ENCODE results near the gene PINK1.

PINK1 gene

DNA sequence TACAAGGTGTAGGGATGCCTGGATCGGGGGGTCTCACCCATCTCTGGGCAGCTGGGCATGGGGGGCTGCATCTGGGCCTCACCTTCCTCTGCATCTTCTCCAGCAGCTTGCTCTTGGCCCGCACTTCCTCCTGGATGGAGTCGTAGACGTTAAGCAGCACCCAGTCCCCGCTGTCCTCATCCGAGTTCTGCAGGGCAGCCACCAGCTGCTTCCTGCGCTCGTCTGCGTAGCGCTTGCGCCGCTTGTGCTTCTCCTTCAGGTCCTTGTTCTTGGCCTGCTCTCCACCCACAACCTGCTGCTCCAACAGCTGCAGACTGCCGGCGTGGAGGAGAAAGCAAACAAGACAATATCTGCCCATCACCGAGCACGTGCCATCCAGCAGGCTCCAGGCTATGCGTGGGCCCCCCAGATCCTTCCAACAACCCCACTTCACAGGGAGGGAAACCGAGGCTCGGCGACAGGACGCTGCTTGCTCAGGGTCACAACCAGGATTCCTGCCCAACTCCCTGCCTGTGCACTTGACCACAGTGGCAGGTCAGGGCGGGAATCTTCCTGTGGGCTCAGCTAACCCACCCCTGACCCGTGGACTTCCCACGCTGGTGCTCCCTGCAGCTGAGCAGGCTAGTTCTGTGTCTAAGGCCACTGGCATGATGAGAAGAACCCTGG lies 49.4 kb downstream of the PINK1 start:
- DNase-seq (ENCODE audit: low spot score), result no peak

DNA sequence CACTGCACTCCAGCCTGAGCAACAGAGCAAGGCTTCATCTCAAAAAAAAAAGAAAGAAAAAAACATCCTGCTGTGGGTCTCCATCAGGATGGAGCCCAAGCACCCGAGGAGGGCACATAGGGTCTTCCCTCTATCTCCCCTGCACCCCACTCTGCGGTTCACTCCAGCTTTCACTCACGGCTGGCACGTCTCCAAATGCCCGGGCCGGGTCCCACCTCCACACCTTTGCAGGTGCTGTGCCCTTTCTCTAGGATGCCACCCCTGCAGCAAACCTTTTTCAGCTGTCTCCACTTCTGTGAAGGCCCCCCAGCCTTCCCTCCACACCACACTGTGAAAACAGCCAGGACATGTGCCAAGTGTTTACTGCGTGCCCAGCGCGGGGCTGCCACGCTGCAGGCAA lies 50.4 kb downstream of the PINK1 start:
- no peak for DNase-seq (ENCODE audit: low spot score)

DNA sequence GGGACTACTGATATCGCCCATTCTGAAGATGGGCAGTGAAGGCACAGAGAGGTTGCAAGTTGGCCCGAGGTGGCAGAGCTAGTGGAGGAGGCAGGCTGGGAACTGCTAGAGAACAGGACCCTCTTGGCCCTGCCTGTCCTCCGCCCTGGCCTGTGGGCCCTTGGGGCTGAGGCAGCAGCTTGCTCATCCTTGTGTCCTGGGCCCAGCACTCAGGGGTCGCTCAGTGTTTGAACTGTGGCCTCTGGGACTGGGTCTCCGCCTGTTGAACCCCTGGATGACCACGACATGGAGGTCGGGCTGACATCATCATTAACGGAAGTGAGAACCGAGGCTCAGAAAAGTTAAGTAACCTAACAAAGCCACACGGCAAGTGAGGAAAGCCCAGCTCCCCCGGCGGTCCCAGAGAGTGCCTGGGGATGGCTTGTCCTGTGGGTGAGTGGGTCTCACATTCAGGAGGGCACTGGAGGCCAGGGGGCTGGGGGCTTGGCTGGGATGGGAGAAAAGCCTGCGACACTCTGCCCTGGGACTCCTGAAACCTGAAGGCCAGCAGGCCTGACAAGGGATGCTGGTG lies 50.9 kb downstream of the PINK1 start:
- DNase-seq (ENCODE audit: low spot score), result no peak

DNA sequence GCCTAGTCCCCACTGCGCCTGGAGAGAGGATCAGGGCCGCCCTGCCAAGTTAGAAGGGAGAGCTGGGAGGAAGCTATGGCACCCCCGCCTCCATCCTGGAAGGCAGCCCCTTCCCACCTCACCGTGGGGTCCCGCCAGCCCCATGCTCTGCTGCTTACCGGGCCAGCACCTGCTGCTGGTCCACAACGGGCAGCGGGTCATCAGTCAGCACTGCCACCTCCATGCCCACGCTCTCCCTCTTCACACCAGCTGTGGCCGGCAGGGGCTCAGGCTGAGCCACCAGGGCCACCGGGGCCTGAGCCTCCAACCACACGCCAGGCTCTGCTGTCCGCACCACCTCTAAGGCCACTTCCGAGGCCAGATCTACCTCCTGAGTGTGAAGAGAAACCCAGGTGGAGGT lies 51.4 kb downstream of the PINK1 start:
- DNase-seq (ENCODE audit: low spot score), result no peak

DNA sequence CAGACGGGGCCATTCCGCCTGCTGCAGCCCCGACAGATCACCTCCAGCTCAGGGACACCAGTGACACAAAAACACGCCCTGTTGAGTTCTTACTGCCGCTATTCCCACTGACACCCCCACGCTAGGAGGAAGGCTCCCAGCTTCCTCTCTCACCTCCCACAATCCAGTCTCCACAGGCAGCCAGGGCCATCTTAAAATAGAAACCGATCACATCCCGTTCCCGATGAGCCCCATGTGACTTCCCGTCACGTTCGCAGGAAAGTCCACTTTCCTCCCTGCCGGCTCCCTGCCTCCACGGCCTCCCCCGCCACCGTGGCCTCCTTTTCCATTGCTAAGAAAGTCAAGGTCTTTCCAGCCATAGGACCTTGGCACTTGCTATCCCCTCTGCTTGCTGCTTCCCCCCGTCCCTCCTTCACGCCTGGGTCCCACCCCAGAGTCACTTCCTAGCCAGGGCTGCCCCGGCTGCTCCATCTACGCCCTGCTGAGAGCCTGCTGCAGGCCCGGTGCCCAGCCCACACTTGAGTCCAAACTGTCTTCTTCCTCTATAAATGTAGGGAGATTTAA lies 51.9 kb downstream of the PINK1 start:
- DNase-seq (ENCODE audit: low spot score), result no peak

DNA sequence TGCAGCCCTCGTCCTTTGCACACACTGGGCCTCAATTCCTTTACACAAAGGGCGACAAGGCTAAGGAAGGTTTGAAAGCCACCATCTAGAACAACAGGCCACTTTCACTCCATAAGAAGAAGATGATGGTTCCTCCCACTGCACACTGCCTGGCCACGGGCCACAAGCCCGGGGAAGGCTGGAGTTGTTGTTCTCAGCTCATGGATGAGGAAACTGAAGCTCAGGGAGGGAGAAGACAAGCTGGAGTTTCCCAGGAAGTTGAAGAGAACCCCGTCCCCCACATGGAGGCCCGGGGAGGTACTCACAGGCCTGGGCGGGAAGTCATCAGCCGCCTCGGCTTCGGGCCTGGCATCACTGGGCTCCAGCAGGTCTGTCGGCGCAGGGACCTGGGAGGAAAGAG lies 52.5 kb downstream of the PINK1 start:
- DNase-seq (ENCODE audit: low spot score), result no peak

DNA sequence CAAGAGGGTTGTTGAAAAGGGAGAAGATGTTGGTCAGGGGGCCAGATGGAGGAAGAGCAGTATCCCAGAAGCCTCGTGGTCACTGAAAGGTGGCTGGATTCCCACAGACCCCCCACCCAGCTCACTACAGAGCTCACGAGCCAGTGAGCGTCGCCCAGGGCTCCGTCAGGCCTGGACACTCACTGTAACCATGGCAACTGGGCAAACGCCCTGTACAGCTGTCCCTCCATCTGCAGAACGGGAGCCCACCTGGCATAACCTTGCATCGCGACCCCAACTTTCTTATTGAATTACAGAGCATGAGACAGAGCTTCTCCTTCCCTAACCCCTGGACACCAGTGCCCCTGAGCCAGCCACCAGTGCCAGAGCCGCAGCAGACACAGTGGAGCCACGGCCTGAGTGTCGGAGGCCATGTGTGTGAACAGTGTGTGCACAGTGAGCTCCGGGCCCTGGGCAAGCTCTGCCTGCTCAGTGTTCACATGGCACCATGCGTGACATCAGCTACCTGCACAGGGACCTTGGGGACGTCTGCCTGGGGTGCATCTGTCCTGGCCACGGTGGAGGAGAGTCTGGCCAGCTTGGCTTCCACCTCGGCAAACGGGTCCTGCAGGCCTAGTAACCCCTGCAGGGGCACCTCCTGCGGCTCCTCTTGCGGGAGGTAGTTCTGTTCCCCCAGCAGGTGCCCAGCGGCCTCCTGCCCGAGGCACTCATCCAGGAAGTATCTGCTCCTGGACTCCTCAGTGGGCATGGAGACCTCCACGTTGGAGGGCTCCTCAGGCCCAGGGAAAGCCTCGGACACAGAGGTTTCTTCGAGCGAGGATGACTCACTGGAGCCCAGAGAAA lies 53.8 kb downstream of the PINK1 start:
- DNase-seq (ENCODE audit: low spot score), result no peak

DNA sequence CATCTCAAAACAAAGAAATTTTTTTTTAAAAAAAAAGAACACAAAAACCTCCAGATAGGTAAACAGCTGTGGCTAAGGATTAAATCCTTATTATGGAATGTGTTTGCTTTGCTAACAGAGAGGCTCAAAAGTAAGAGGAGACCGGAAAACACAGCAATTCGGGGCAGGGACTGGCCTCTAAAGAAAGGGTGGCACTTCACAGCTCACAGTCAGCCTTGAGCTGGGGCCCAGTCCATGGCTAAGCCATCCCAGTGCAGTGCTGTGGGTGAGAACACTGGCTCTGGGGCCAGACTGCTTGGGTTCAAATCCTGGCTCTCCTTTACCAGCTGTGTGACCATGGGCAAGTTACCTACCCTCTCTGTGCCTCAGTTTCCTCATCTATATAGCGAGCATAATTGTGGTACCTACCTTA lies 56.4 kb downstream of the PINK1 start:
- DNase-seq (ENCODE audit: low spot score), result no peak

DNA sequence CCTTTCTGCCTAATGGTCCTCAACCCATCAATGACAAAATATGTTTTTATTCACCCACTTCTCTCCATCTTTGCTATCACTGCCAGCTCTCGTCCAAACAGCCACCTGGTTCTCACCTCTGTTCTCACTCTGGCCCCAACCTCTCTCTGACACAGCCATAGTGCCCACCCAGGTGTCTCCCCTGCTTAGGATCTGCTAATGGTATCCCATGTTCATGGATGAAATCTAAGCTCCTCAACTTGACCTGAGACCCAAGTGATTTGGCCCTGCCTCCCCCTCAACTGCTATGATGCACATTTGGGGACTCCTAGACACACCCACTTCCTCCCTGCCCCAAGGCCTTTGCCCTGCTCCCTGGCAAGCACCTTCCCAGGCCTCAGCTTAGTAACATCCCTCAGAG lies 58.6 kb downstream of the PINK1 start:
- DNase-seq (ENCODE audit: low spot score), result no peak

DNA sequence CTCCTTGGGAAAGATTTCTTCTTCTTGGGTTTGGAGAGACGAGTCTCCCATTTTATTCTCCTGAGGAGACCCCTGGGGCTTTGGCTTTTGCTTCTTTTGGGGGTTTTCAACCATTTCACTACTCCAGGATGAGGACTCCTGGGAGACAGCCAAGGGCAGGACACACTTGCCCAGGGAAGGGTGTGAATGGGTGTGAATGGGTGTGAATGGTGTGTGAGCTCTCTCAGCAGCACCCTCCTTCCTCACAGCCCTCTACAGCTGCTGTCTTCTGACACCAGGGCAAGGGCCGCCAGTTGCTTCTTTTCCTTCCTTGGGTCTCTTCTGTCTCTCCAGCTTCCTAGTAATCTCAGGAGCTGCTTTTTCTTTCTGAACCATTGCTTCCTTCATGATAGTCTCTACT lies 60.4 kb downstream of the PINK1 start:
- no peak for DNase-seq (ENCODE audit: low spot score)

DNA sequence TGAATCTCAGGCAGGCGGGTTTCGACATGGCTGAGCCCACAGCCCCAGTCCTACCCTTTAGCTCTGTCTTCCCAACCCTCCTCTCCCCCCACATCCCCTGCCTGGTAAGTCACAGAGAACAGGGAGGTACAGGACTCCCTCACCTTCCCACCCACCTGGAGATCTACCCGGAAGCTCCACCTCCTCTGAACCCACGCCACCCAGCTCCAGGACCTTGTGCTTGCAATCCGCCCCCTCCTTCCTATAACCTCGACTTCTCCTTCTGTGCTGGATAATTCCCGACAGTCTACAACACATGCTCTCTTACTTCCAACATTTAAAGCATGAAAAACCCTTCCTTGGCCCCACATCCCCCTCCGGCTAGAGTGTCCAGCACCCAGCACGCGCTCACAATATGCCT lies 62.3 kb downstream of the PINK1 start:
- DNase-seq (ENCODE audit: low spot score), result no peak

DNA sequence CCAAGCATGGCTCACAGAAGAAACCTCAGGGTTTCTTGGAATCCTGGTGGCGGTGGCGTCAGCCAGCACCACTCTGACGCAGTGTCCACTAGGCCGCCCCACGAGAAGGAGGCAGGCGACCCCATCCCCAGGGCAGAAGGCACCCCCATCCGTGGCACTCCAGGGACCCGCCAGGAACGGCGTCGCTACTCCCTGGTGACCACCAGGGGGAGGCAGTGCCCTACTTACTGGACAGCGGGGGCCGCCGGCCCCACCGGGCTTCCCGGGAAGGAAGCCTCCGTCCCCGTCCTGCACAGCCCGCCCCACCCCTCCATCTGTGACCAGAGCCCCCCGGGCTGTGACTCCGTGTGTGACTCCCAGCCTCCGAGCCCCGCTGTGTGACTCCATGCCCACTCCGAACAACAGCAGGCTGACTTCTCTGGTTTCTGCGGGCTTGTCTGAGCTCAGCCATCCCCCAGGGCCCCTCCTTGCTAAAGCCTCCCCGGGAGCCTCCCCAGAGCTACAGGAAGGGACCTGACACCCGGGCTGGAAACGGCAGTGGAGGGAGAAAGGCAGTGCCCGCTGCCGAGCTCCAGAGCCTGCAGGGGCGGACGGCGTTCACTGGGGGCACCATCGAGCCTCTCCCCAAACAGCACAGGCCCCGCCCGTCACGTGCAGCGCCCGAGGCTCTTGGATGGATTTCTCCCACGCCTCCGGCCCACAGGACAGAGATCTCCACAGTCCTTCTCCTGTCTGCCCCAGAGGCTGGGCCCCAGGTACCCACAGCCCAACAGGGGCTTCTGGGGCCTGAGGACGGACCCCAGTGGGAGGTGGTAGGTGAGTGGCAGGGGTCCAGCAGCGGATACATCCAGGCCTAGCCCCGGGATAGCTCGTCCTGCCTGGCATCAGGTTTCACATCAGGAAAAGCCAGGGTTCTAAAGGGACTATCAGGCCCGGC lies 63.4 kb downstream of the PINK1 start:
- peak; percentile 64 for DNase-seq (ENCODE audit: low spot score)

DNA sequence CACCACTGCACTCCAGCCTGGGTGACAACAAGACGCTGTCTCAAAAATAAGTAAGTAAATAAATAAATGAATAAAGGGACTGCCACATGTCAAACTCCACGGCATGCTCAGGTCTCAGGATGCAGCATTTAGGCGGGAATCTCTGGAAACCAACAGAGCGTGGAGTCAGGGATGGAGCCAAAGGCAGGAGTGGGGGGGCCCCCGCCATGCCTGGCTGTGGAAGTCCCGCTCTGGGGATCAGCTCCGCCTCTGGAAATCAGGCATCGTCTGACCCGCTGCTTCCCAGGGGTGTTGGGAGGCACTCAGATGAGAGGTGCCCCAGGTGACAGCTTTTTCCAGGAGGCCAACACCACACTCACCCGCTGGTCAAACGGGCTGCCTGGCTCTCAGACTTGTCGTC lies 64.3 kb downstream of the PINK1 start:
- DNase-seq (ENCODE audit: low spot score), result no peak

DNA sequence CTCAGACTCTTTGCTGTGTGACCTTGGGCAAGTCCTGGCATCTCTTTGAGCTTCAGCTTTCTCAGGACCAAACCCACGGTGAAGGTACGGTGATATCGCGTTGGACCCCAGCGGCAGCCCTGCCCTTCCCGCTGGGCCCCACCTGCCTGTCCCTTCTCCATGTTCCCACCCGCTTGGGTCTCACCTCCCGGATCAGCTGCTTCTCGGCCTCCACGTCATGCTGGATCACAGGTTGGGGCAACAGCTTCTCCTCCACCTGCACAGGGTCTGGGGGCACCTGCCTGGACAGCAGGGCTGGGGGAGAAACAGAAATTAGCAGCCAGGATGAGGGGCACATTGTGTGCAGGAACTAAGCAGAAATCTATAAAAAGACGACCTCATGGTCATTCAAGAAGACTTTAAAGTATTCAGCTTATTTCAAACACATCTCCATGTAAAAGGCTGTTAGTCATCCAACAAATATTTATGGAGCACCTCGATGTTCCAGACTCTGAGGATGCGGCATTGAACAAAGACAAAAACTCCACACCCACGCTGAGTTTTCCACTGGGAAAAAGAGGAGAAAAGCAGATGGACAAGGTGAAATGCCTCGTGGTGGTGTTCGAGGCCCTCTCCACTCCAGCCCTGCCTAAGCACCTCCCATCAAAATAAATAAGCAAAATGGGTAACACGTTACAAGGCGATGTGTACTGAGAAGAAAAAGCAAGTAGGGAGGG lies 65.1 kb downstream of the PINK1 start:
- DNase-seq (ENCODE audit: low spot score), result no peak

DNA sequence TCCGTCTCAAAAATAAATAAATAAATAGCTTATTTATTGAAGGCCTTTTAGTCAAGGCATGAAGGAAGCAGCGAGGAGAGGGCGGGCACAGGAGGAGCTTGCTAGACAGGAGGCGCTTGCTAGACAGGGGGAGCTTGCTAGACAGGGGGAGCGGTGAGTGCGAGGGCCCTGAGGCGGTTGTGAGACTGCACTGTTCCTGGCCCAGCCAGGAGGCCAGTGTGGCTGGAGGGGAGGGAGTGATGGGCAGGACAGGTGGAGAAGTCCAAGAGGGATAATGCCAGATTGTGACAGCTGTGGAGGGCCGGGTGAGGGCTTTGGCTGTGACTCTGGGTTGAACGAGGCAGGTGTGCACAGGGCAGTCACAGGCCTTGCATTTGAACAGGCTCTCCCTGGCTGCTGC lies 66.3 kb downstream of the PINK1 start:
- no peak for DNase-seq (ENCODE audit: low spot score)

DNA sequence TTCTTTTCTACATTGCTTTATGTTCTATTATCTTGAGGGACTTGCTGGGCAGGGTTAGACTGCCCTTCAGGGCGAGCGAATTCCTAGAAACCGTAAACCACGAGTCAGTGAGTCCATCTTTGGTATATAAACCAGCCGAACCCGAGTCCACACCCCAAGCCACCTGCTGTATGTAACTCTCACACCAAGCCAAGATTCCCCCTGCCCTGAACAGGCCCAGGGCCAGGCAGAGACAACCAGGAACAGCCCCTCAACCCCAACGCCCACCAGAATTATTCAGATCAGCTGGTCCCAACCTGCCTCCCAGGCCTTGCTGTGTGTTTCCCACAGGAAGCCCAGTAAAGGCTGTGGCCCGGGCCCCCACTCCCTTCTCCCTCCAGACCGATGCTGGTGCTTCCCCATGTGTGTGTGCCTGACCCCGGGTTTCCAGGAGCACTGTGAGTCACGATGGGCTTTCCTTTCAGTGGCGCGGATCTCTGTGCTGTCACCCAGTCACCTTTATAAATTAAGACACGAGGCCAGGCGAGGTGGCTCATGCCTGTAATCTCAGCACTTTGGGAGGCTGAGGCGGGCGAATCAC lies 67.5 kb downstream of the PINK1 start:
- DNase-seq (ENCODE audit: low spot score), result no peak

All from CD4-positive, alpha-beta T cell treated with Interleukin-6 at 100 ng/mL for 8 hours (primary cell).